Measurements from ENCODE around the gene PUS1.

PUS1 gene

GRCh38 chr12:131917711-131918306 lies 11.3 kb upstream of the PUS1 start:
- H3K4me2 ChIP-seq, result no peak overlapping the region
- H3K9ac ChIP-seq, result no peak overlapping the region
- TF ChIP-seq CTCF (conservative IDR thresholded peaks at IDR 0.05; ENCODE audit: low read depth, low read length), result no peak
- H3K27ac ChIP-seq, result no peak overlapping the region
- no peaks in the 10 kb centered on the region for H3K27me3 ChIP-seq (ENCODE audit: insufficient read depth, low read depth)
- no peak overlapping the region for H3K4me3 ChIP-seq (IDR thresholded peaks at IDR 0.05; ENCODE audit: insufficient read depth, low read depth, low read length)
- H4K20me1 ChIP-seq (ENCODE audit: insufficient read depth), result no peaks in the 10 kb centered on the region
- H3K79me2 ChIP-seq (ENCODE audit: insufficient read depth, low read depth), result no peaks in the 10 kb centered on the region
- H3K36me3 ChIP-seq (ENCODE audit: insufficient read depth), result no peaks in the 10 kb centered on the region
- no peak overlapping the region for H2AFZ ChIP-seq (ENCODE audit: low read depth)
- H3K4me1 ChIP-seq (ENCODE audit: low read depth, poor library complexity, severe bottlenecking), result peaks cover 3% of the 10 kb centered on the region

- TF ChIP-seq CTCF (conservative IDR thresholded peaks at IDR 0.05; ENCODE audit: low read depth, low read length), result no peak
- H3K27me3 ChIP-seq (ENCODE audit: insufficient read depth, low read depth), result no peaks in the 10 kb centered on the region
- no peaks in the 10 kb centered on the region for H4K20me1 ChIP-seq (ENCODE audit: insufficient read depth)
- H3K4me1 ChIP-seq (ENCODE audit: low read depth, poor library complexity, severe bottlenecking), result peaks cover 9% of the 10 kb centered on the region
- no peak overlapping the region for H3K4me3 ChIP-seq (IDR thresholded peaks at IDR 0.05; ENCODE audit: insufficient read depth, low read depth, low read length)
- H2AFZ ChIP-seq (ENCODE audit: low read depth), result no peak overlapping the region
- no peaks in the 10 kb centered on the region for H3K36me3 ChIP-seq (ENCODE audit: insufficient read depth)
- H3K27ac ChIP-seq, result no peak overlapping the region
- H3K79me2 ChIP-seq (ENCODE audit: insufficient read depth, low read depth), result no peaks in the 10 kb centered on the region
- no peak overlapping the region for H3K4me2 ChIP-seq
- no peak overlapping the region for H3K9ac ChIP-seq
Measured at GRCh38 chr12:131918311-131919050, 10.6 kb upstream of the PUS1 start.

- H4K20me1 ChIP-seq (ENCODE audit: insufficient read depth), result no peaks in the 10 kb centered on the region
- H3K4me1 ChIP-seq (ENCODE audit: low read depth, poor library complexity, severe bottlenecking), result peaks cover 14% of the 10 kb centered on the region
- H3K4me2 ChIP-seq, result no peak overlapping the region
- no peak overlapping the region for H2AFZ ChIP-seq (ENCODE audit: low read depth)
- no peaks in the 10 kb centered on the region for H3K27me3 ChIP-seq (ENCODE audit: insufficient read depth, low read depth)
- H3K79me2 ChIP-seq (ENCODE audit: insufficient read depth, low read depth), result no peaks in the 10 kb centered on the region
- no peak overlapping the region for H3K9ac ChIP-seq
- no peaks in the 10 kb centered on the region for H3K36me3 ChIP-seq (ENCODE audit: insufficient read depth)
- no peak overlapping the region for H3K27ac ChIP-seq
- no peak overlapping the region for H3K4me3 ChIP-seq (IDR thresholded peaks at IDR 0.05; ENCODE audit: insufficient read depth, low read depth, low read length)
- no peak for TF ChIP-seq CTCF (conservative IDR thresholded peaks at IDR 0.05; ENCODE audit: low read depth, low read length)
Measured at GRCh38 chr12:131919051-131919347, 10.1 kb upstream of the PUS1 start.

- Histone ChIP-seq H3K4me3 (IDR thresholded peaks at IDR 0.05; ENCODE audit: insufficient read depth, low read depth, low read length) (no peak overlapping the region), H3K27me3 (ENCODE audit: insufficient read depth, low read depth) (no peaks in the 10 kb centered on the region), H4K20me1 (ENCODE audit: insufficient read depth) (no peaks in the 10 kb centered on the region), H3K9ac (no peak overlapping the region), H2AFZ (ENCODE audit: low read depth) (no peak overlapping the region), H3K79me2 (ENCODE audit: insufficient read depth, low read depth) (no peaks in the 10 kb centered on the region), H3K36me3 (ENCODE audit: insufficient read depth) (no peaks in the 10 kb centered on the region), H3K27ac (no peak overlapping the region), H3K4me1 (ENCODE audit: low read depth, poor library complexity, severe bottlenecking) (peaks cover 20% of the 10 kb centered on the region), H3K4me2 (no peak overlapping the region)
- no peak for TF ChIP-seq CTCF (conservative IDR thresholded peaks at IDR 0.05; ENCODE audit: low read depth, low read length)
Measured at GRCh38 chr12:131919366-131920156, 9.5 kb upstream of the PUS1 start.

Measured in KMS-11 (cell line).